Neural cell (in vitro differentiated cells): ENCODE results near the gene LGALS12. TPM values are rescaled to one million over a fixed set of nuclear protein-coding genes. Genes with fewer than 3 reads are reported as not detected.

Experiments used
- H2AFZ ChIP-seq: fragments of 200-600, 300-800 bp; sonication (generic), shearing (Covaris generic); 2 replicates; pipeline ENCODE4 v1.6.0; 2014; ENCODE audit warnings: low read depth, mild to moderate bottlenecking, antibody characterized with exemption, low read length, moderate library complexity
- H3F3A ChIP-seq: fragments of 200-600 bp; shearing (Covaris generic); 2 replicates; pipeline ENCODE4 v1.6.1; 2016; ENCODE audit warnings: mild to moderate bottlenecking, moderate library complexity, mixed read lengths, antibody characterized with exemption, low read length; ENCODE audit not compliant: insufficient read depth, poor library complexity, severe bottlenecking
- H3K27ac ChIP-seq: fragments of 200-600, 300-800 bp; sonication (generic), shearing (Covaris generic); 2 replicates; pipeline ENCODE4 v1.5.1; 2014; ENCODE audit warnings: mild to moderate bottlenecking, low read length, moderate library complexity
- H3K27me3 ChIP-seq: fragments of 300-800, 200-600 bp; sonication (generic), shearing (Covaris generic); 2 replicates; pipeline ENCODE4 v1.6.0; 2014; ENCODE audit warnings: mild to moderate bottlenecking, low read depth, low read length, moderate library complexity; ENCODE audit not compliant: insufficient read depth
- H3K36me3 ChIP-seq: fragments of 300-800, 200-600 bp; sonication (generic), shearing (Covaris generic); 2 replicates; pipeline ENCODE4 v1.5.1; 2014; ENCODE audit warnings: mild to moderate bottlenecking, antibody characterized with exemption, low read length, moderate library complexity; ENCODE audit not compliant: insufficient read depth
- H3K4me2 ChIP-seq: fragments of 300-800, 200-600 bp; sonication (generic), shearing (Covaris generic); 2 replicates; pipeline ENCODE4 v1.6.0; 2014; ENCODE audit warnings: mild to moderate bottlenecking, low read length
- H3K4me3 ChIP-seq: fragments of 300-800, 200-600 bp; sonication (generic), shearing (Covaris generic); 2 replicates; pipeline ENCODE4 v1.5.1; 2014; ENCODE audit warnings: mild to moderate bottlenecking, low read length, moderate library complexity
- H3K79me2 ChIP-seq: fragments of 200-600 bp; shearing (Covaris generic); replicated peaks from 2 replicates; pipeline ENCODE4 v1.6.0; 2014; ENCODE audit warnings: mild to moderate bottlenecking, low read length, moderate library complexity; ENCODE audit not compliant: insufficient read depth
- H3K9ac ChIP-seq: fragments of 300-800, 200-600 bp; sonication (generic), shearing (Covaris generic); 2 replicates; pipeline ENCODE4 v1.6.1; 2016; ENCODE audit warnings: mild to moderate bottlenecking, low read length, mixed read lengths
- H3K9me2 ChIP-seq: fragments of 200-600 bp; shearing (Covaris generic); 2 replicates; pipeline ENCODE4 v1.6.1; 2016; ENCODE audit warnings: mild to moderate bottlenecking, low read length, mixed read lengths; ENCODE audit not compliant: insufficient read depth
- H3K9me3 ChIP-seq: fragments of 200-600, 300-800 bp; sonication (generic), shearing (Covaris generic); 2 replicates; pipeline ENCODE4 v1.6.1; 2016; ENCODE audit warnings: mild to moderate bottlenecking, mixed run types, low read length, moderate library complexity, mixed read lengths
- H4K20me1 ChIP-seq: fragments of 200-600 bp; shearing (Covaris generic); 2 replicates; pipeline ENCODE4 v1.6.1; 2016; ENCODE audit warnings: mild to moderate bottlenecking, mixed run types; ENCODE audit not compliant: insufficient read depth
- EP300 ChIP-seq: fragments of 450-650 bp; conservative IDR thresholded peaks from 2 replicates; pipeline ENCODE4 v1.6.1; 2014; ENCODE audit warnings: antibody characterized with exemption, mild to moderate bottlenecking, moderate library complexity; ENCODE audit not compliant: poor library complexity, severe bottlenecking
- EZH2 ChIP-seq: fragments of 200-600, 300-800 bp; shearing (Covaris generic), sonication (generic); IDR thresholded peaks from 2 replicates; pipeline ENCODE4 v1.6.1; 2014; ENCODE audit warnings: antibody characterized with exemption, low read length, borderline replicate concordance, mild to moderate bottlenecking; ENCODE audit not compliant: insufficient read depth, poor library complexity, severe bottlenecking
- MXI1 ChIP-seq: fragments of 450-650 bp; conservative IDR thresholded peaks from 2 replicates; pipeline ENCODE4 v1.6.1; 2014; ENCODE audit warnings: antibody characterized with exemption, mild to moderate bottlenecking; ENCODE audit not compliant: poor library complexity, severe bottlenecking
- POLR2AphosphoS5 ChIP-seq: IDR thresholded peaks from 2 replicates; pipeline ENCODE4 v1.6.1; 2012
- RAD21 ChIP-seq: fragments of 450-650 bp; conservative IDR thresholded peaks from 2 replicates; pipeline ENCODE4 v1.6.1; 2014; ENCODE audit warnings: antibody characterized with exemption, mild to moderate bottlenecking, moderate library complexity
- SMC3 ChIP-seq: fragments of 450-650 bp; conservative IDR thresholded peaks from 2 replicates; pipeline ENCODE4 v1.6.1; 2014; ENCODE audit warnings: antibody characterized with exemption, mild to moderate bottlenecking, moderate library complexity; ENCODE audit not compliant: poor library complexity
- TAF1 ChIP-seq: IDR thresholded peaks from 2 replicates; pipeline ENCODE4 v1.6.1; 2012; ENCODE audit warnings: low read depth
- polyA plus RNA-seq: library from polyadenylated mRNA; depleted of rRNA; stranded (reverse); fragments of >200 nt; gene quantifications from 2 replicates; pipeline ENCODE4 v1.2.3, GENCODE V29; 2014
- TF ChIP-seq, protein P1 (sequence below): IDR thresholded peaks from 2 replicates; pipeline ENCODE4 v1.6.1; 2012; ENCODE audit warnings: borderline replicate concordance
- TF ChIP-seq, protein P2 (sequence below): fragments of 450-650 bp; IDR thresholded peaks from 2 replicates; pipeline ENCODE4 v1.5.1; 2014; ENCODE audit warnings: antibody characterized with exemption, mild to moderate bottlenecking, moderate library complexity; ENCODE audit not compliant: poor library complexity, severe bottlenecking

LGALS12 gene
- polyA plus RNA-seq, 1 donor from 2014 or later, result not detected

DNA sequence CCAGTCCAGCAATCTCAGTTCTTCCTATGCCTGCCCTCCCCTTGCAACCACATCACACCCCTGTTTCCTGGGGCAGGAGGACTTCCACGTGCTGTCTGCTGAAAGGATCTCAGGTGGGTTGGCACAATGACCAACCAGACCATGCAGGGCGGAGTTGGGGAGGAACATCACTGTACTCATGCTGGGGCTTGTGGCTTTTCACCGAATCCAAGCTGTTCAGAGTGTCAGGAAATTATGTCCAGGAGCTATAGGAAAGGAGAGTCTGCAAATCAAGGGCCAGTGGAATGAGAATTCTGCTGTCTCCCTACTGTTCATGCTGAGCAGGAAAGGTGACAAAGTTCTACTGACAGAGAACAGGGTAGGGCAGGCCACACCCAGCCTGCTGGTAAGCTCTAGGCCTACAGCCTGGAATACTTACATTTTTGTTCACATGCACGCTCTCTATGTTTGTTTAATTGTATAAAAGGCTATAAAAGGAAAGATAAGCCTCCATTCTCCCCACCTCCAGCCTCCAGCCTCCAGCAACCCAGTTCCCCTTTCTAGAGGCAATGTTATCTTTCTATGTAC is 59.0 kb downstream of the LGALS12 start:
- H3K27me3 ChIP-seq, result no peaks in the 10 kb centered on the region
- H3K9me2 ChIP-seq, result no peaks in the 10 kb centered on the region
- no peaks in the 10 kb centered on the region for H3K79me2 ChIP-seq
- H3K9me3 ChIP-seq, result no peaks in the 10 kb centered on the region
- H3K9ac ChIP-seq, result no peak overlapping the region
- no peaks in the 10 kb centered on the region for H3F3A ChIP-seq
- no peak for TF ChIP-seq SMC3
- TF ChIP-seq, protein P1, sequence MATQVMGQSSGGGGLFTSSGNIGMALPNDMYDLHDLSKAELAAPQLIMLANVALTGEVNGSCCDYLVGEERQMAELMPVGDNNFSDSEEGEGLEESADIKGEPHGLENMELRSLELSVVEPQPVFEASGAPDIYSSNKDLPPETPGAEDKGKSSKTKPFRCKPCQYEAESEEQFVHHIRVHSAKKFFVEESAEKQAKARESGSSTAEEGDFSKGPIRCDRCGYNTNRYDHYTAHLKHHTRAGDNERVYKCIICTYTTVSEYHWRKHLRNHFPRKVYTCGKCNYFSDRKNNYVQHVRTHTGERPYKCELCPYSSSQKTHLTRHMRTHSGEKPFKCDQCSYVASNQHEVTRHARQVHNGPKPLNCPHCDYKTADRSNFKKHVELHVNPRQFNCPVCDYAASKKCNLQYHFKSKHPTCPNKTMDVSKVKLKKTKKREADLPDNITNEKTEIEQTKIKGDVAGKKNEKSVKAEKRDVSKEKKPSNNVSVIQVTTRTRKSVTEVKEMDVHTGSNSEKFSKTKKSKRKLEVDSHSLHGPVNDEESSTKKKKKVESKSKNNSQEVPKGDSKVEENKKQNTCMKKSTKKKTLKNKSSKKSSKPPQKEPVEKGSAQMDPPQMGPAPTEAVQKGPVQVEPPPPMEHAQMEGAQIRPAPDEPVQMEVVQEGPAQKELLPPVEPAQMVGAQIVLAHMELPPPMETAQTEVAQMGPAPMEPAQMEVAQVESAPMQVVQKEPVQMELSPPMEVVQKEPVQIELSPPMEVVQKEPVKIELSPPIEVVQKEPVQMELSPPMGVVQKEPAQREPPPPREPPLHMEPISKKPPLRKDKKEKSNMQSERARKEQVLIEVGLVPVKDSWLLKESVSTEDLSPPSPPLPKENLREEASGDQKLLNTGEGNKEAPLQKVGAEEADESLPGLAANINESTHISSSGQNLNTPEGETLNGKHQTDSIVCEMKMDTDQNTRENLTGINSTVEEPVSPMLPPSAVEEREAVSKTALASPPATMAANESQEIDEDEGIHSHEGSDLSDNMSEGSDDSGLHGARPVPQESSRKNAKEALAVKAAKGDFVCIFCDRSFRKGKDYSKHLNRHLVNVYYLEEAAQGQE, result no peak
- TF ChIP-seq TAF1, result no peak
- TF ChIP-seq EZH2, result no peak
- no peak for TF ChIP-seq MXI1
- no peak for TF ChIP-seq EP300
- TF ChIP-seq RAD21, result no peak
- TF ChIP-seq POLR2AphosphoS5, result no peak
- TF ChIP-seq, protein P2, sequence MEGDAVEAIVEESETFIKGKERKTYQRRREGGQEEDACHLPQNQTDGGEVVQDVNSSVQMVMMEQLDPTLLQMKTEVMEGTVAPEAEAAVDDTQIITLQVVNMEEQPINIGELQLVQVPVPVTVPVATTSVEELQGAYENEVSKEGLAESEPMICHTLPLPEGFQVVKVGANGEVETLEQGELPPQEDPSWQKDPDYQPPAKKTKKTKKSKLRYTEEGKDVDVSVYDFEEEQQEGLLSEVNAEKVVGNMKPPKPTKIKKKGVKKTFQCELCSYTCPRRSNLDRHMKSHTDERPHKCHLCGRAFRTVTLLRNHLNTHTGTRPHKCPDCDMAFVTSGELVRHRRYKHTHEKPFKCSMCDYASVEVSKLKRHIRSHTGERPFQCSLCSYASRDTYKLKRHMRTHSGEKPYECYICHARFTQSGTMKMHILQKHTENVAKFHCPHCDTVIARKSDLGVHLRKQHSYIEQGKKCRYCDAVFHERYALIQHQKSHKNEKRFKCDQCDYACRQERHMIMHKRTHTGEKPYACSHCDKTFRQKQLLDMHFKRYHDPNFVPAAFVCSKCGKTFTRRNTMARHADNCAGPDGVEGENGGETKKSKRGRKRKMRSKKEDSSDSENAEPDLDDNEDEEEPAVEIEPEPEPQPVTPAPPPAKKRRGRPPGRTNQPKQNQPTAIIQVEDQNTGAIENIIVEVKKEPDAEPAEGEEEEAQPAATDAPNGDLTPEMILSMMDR, result no peak
- no peak overlapping the region for H3K27ac ChIP-seq
- H3K4me2 ChIP-seq, result no peak overlapping the region
- H3K4me3 ChIP-seq, result no peak overlapping the region
- H4K20me1 ChIP-seq, result no peaks in the 10 kb centered on the region
- H2AFZ ChIP-seq, result no peak overlapping the region
- H3K36me3 ChIP-seq, result no peaks in the 10 kb centered on the region

Other genes starting within 250 kb of the LGALS12 start
- not detected in 2 replicates for gene SLC22A9, start 136.3 kb upstream of the LGALS12 start, polyA plus RNA-seq
- 0.14 TPM in 1 of 2 replicates, not detected in the other for gene PLAAT5, start 14.9 kb upstream of the LGALS12 start, polyA plus RNA-seq
- not detected in 2 replicates for gene PLAAT4, start 30.7 kb downstream of the LGALS12 start, polyA plus RNA-seq
- gene PLAAT2, start 57.3 kb downstream of the LGALS12 start, polyA plus RNA-seq, result not detected in 2 replicates
- not detected in 2 replicates for gene PLAAT3, start 108.3 kb downstream of the LGALS12 start, polyA plus RNA-seq
- 2.4 and 4.0 TPM in 2 replicates for gene ATL3, start 165.3 kb downstream of the LGALS12 start, polyA plus RNA-seq
- 270 and 283 TPM in 2 replicates for gene RTN3, start 175.4 kb downstream of the LGALS12 start, polyA plus RNA-seq